ENCODE measurements around the gene MSH3.

DNA sequence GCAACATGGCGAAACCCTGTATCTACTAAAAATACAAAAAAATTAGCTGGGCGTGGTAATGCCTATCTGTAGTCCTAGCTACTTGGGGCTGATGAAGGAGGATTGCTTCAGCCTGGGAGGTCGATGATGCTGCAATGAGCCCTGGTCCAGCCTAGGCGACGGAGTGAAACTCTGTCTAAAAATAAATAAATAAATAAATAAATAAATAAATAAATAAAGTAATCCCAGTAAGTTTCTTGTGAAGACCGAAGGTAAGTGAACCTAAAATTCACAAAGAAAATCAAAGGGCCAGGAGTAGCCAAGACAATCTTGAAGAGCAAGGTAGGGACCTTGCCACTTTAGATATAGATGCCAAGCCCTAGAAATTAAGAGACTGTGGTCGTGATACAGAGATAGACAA lies 68.5 kb downstream of the MSH3 start:
- TF ChIP-seq CTCF (conservative IDR thresholded peaks at IDR 0.05) (no peak), ZFX (IDR thresholded peaks at IDR 0.05) (no peak)
